ENCODE results near the gene MYH9.

Gene MYH9

GRCh38 chr22:36363349-36363981, 24.3 kb downstream of the MYH9 start:
- DNase-seq (ENCODE audit: low read depth), result no peak
- no peak overlapping the region for H3K4me3 ChIP-seq (ENCODE audit: low read length)
- TF ChIP-seq CTCF (conservative IDR thresholded peaks at IDR 0.05; ENCODE audit: low read length), result no peak

GRCh38 chr22:36362932-36363331, 24.8 kb downstream of the MYH9 start:
- TF ChIP-seq CTCF (conservative IDR thresholded peaks at IDR 0.05; ENCODE audit: low read length), result no peak
- no peak for DNase-seq (ENCODE audit: low read depth)
- H3K4me3 ChIP-seq (ENCODE audit: low read length), result no peak overlapping the region

- no peak for DNase-seq (ENCODE audit: low read depth)
- no peak overlapping the region for H3K4me3 ChIP-seq (ENCODE audit: low read length)
- TF ChIP-seq CTCF (conservative IDR thresholded peaks at IDR 0.05; ENCODE audit: low read length), result no peak
Measured at GRCh38 chr22:36362075-36362474, 25.7 kb downstream of the MYH9 start.

- DNase-seq (ENCODE audit: low read depth), result peak; percentile 47
- H3K4me3 ChIP-seq (ENCODE audit: low read length), result no peak overlapping the region; the same call in 1 of the 2 replicates
- TF ChIP-seq CTCF (conservative IDR thresholded peaks at IDR 0.05; ENCODE audit: low read length), result no peak
Measured at GRCh38 chr22:36360871-36361383, 26.8 kb downstream of the MYH9 start.

GRCh38 chr22:36360011-36360410, 27.8 kb downstream of the MYH9 start:
- no peak overlapping the region for H3K4me3 ChIP-seq (ENCODE audit: low read length)
- DNase-seq (ENCODE audit: low read depth), result no peak
- no peak for TF ChIP-seq CTCF (conservative IDR thresholded peaks at IDR 0.05; ENCODE audit: low read length)

GRCh38 chr22:36359470-36359996, 28.2 kb downstream of the MYH9 start:
- no peak for DNase-seq (ENCODE audit: low read depth)
- H3K4me3 ChIP-seq (ENCODE audit: low read length), result no peak overlapping the region
- no peak for TF ChIP-seq CTCF (conservative IDR thresholded peaks at IDR 0.05; ENCODE audit: low read length)

All from AG10803 (cell line).